K562 treated with DMSO at 1 percent for 12 hours (cell line): ENCODE results near the gene ASAH2B. TPM values are rescaled to one million over a fixed set of nuclear protein-coding genes. Genes with fewer than 3 reads are reported as not detected.

Source experiments
- total RNA-seq: library from RNA; unstranded; fragments of 300-600 nt; gene quantifications from 2 replicates; pipeline ENCODE4 v1.2.3, GENCODE V29; 2022; ENCODE audit not compliant: insufficient read depth

ASAH2B gene
- 2.6 and 6.8 TPM in 2 replicates for total RNA-seq

DNA sequence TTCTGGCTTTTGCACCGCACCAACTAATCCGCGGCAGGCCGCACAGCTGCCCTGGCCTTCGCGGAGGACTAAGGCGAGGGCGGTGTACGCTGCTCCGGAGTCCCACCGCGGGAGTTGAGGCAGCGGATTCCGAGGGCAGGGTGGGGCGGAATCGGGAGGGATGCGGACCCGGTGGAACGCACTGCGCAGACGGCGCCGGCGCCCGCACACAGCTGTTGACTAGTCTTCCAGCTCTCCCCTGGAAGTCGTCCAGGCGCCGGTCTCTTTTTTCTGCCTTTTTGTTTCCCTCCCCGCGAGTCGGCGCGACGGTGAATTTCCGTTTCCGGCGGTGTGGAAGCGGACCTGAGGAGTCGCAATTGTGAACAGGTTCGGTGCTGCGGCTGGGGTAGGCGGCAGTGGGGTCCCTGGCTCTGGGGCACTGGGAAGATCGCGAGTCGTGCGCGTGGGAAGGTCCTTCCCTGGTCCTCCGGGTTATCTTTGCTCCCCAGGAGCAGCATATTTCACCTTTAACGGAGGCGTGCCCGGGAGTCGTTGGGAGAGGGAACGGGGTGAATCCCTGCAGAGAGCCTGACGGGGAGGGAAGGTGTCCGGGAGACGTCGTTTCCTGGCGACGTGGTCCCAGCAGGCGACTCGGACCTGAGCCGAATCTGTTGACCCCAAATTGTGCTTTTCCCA, at the start of gene ASAH2B:
TSS of gene ASAH2B (plus strand) at position 319 of the 675 bp plus-strand sequence. CDS start 5,195 bp downstream, outside the sequence.

Other genes with a start within 250 kb of the ASAH2B start
- 16.9 and 48.5 TPM in 2 replicates for gene SGMS1, start 116.0 kb upstream of the ASAH2B start, total RNA-seq
- gene A1CF, start 145.7 kb downstream of the ASAH2B start, total RNA-seq: 0.06 TPM in 1 of 2 replicates, not detected in the other